OCI-LY7 (cell line): Measurements from ENCODE around the gene SLC25A42.

Source experiments
- EZH2phosphoT487 ChIP-seq: fragments of 200-600 bp; sonication (generic); IDR thresholded peaks from 2 replicates; pipeline ENCODE4 v1.6.1; 2018; ENCODE audit warnings: low read depth, borderline replicate concordance, mild to moderate bottlenecking, mixed run types, antibody characterized with exemption, low read length, moderate library complexity, mixed read lengths
- TF ChIP-seq, protein P1 (sequence below): fragments of 200-600 bp; sonication (generic); conservative IDR thresholded peaks from 2 replicates; pipeline ENCODE4 v1.5.1; 2014; ENCODE audit warnings: mild to moderate bottlenecking, antibody characterized with exemption, low read length, moderate library complexity, mixed read lengths

DNA sequence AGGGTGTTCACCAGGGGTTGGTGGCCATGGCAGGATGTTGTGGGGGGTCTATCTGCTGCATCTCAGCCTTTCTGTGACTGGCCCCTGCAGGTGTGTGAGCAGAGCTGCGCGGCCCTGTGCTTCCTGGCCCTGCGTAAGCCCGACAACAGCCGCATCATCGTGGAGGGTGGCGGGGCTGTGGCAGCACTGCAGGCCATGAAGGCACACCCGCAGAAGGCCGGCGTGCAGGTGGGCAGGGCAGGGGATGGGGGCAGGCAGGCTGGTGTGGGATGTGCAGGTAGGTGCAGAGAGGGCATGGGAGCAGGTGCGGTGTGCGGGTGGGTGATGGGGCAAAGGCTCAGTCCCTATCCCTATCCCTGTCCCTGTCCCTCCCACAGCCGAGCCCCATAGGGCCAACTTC, 8.1 kb upstream of the SLC25A42 start:
- TF ChIP-seq, protein P1, sequence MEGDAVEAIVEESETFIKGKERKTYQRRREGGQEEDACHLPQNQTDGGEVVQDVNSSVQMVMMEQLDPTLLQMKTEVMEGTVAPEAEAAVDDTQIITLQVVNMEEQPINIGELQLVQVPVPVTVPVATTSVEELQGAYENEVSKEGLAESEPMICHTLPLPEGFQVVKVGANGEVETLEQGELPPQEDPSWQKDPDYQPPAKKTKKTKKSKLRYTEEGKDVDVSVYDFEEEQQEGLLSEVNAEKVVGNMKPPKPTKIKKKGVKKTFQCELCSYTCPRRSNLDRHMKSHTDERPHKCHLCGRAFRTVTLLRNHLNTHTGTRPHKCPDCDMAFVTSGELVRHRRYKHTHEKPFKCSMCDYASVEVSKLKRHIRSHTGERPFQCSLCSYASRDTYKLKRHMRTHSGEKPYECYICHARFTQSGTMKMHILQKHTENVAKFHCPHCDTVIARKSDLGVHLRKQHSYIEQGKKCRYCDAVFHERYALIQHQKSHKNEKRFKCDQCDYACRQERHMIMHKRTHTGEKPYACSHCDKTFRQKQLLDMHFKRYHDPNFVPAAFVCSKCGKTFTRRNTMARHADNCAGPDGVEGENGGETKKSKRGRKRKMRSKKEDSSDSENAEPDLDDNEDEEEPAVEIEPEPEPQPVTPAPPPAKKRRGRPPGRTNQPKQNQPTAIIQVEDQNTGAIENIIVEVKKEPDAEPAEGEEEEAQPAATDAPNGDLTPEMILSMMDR: no peak
- TF ChIP-seq EZH2phosphoT487: no peak
